Activated T-helper 1 cell treated with Interleukin-2 at 50 U/mL for 16 hours (primary cell): ENCODE measurements around the gene CCDC9.
A peak's percentile ranks its signal among the peaks of the same experiment; 100 is the strongest.
"Not testable (repeated sequence)": the region's sequence is repeated elsewhere in the genome, so short reads cannot be mapped to it uniquely, and the experiment has no call there.

Experiments
- DNase-seq: peaks from one replicate; pipeline ENCODE4 v3.0.0-alpha.2; 2020; ENCODE audit warnings: low read depth

The CCDC9 gene

GRCh38 chr19:47300867-47301266 is 44.5 kb downstream of the CCDC9 start:
- not testable (repeated sequence) for DNase-seq

GRCh38 chr19:47302249-47302648 is 45.9 kb downstream of the CCDC9 start:
- no peak for DNase-seq

GRCh38 chr19:47303966-47304365 is 47.6 kb downstream of the CCDC9 start:
- no peak for DNase-seq

GRCh38 chr19:47305309-47305751 is 49.0 kb downstream of the CCDC9 start:
- DNase-seq, result peak; percentile 20

GRCh38 chr19:47306303-47306702 is 50.0 kb downstream of the CCDC9 start:
- DNase-seq, result no peak

- no peak for DNase-seq
These were observed 52.7 kb downstream of the CCDC9 start for GRCh38 chr19:47309038-47309437.

GRCh38 chr19:47309608-47310007 is 53.3 kb downstream of the CCDC9 start, which contains the start of gene C5AR1:
TSS of gene C5AR1 (plus strand) at chr19:47309861. CDS start at chr19:47309896, 35 bp downstream.
- DNase-seq, result no peak

- DNase-seq, result no peak
These were observed 54.0 kb downstream of the CCDC9 start for GRCh38 chr19:47310323-47310722.

- no peak for DNase-seq
These were observed 54.5 kb downstream of the CCDC9 start for GRCh38 chr19:47310819-47311218.

GRCh38 chr19:47312366-47313006 is 56.2 kb downstream of the CCDC9 start:
- no peak for DNase-seq

- no peak for DNase-seq
These were observed 57.5 kb downstream of the CCDC9 start for GRCh38 chr19:47313754-47314295.

GRCh38 chr19:47315125-47315821 is 58.9 kb downstream of the CCDC9 start:
- DNase-seq, result no peak

GRCh38 chr19:47316513-47316912 is 60.2 kb downstream of the CCDC9 start:
- DNase-seq, result no peak

GRCh38 chr19:47319923-47320871 is 63.9 kb downstream of the CCDC9 start:
- DNase-seq, result no peak
